ENCODE results near the gene NEK8. TPM values are rescaled to one million over a fixed set of nuclear protein-coding genes. Genes with fewer than 3 reads are reported as not detected.

NEK8 gene
- total and polyA plus RNA-seq, 9 of the 15 experiments (the other 6 are each of a cell fraction or from before 2014, with no cell fraction given) = 0.98 to 16.6 (median 4.6) TPM

- FAIRE-seq = no peak
- Histone ChIP-seq H3K9ac (ENCODE audit: insufficient read depth in 1 of 2, low read depth in 2 of 2, low read length in 2 of 2) (peak overlapping the region in 1 of 2 experiments; percentile 82; a peak in 2 of 4 replicates), H3K79me2 (ENCODE audit: control insufficient read depth, insufficient read depth, low read length) (peaks cover 6% of the 10 kb centered on the region; the same call in 2 of the 3 replicates), H3K9me3 (replicated peaks; ENCODE audit: control insufficient read depth, insufficient read depth, low read depth, low read length) (no peaks in the 10 kb centered on the region), H3K27me3 (ENCODE audit: control insufficient read depth in 2 of 2, insufficient read depth in 2 of 2, low read length in 2 of 2) (no peaks in the 10 kb centered on the region), H4K20me1 (replicated peaks; ENCODE audit: control insufficient read depth, insufficient read depth, low read length) (no peaks in the 10 kb centered on the region), H3K4me3 (no peak overlapping the region), H2AFZ (ENCODE audit: low read depth, low read length) (no peak overlapping the region), H3K36me3 (ENCODE audit: control insufficient read depth, insufficient read depth, low read length) (peaks cover 6% of the 10 kb centered on the region; the same call in 2 of the 3 replicates), H3K4me2 (ENCODE audit: insufficient read depth, low read length) (no peak overlapping the region), H3K27ac (ENCODE audit: extremely low read depth, low read depth, low read length) (no peak overlapping the region), H3K4me1 (replicated peaks in 1 of 2; ENCODE audit: control insufficient read depth in 2 of 2, insufficient read depth in 2 of 2, low read length in 2 of 2) (peaks cover 47 to 77% of the 10 kb centered on the region in 2 experiments), H3K9me1 (ENCODE audit: control insufficient read depth, insufficient read depth, low read length) (no peaks in the 10 kb centered on the region)
- no peak for TF ChIP-seq CHAMP1 (IDR thresholded peaks at IDR 0.05)
- TF ChIP-seq, protein P1, sequence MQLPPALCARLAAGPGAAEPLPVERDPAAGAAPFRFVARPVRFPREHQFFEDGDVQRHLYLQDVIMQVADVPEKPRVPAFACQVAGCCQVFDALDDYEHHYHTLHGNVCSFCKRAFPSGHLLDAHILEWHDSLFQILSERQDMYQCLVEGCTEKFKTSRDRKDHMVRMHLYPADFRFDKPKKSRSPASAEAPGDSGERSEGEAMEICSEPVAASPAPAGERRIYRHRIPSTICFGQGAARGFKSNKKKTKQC (CRISPR knock-in tag; IDR thresholded peaks at IDR 0.05) = no peak
- TF ChIP-seq POLR2AphosphoS2 (IDR thresholded peaks at IDR 0.05; ENCODE audit: low read length) = no peak
- TF ChIP-seq, protein P2, sequence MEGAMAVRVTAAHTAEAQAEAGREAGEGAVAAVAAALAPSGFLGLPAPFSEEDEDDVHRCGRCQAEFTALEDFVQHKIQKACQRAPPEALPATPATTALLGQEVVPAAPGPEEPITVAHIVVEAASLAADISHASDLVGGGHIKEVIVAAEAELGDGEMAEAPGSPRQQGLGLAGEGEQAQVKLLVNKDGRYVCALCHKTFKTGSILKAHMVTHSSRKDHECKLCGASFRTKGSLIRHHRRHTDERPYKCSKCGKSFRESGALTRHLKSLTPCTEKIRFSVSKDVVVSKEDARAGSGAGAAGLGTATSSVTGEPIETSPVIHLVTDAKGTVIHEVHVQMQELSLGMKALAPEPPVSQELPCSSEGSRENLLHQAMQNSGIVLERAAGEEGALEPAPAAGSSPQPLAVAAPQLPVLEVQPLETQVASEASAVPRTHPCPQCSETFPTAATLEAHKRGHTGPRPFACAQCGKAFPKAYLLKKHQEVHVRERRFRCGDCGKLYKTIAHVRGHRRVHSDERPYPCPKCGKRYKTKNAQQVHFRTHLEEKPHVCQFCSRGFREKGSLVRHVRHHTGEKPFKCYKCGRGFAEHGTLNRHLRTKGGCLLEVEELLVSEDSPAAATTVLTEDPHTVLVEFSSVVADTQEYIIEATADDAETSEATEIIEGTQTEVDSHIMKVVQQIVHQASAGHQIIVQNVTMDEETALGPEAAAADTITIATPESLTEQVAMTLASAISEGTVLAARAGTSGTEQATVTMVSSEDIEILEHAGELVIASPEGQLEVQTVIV (CRISPR knock-in tag; IDR thresholded peaks at IDR 0.05; ENCODE audit: borderline replicate concordance) = no peak
- TF ChIP-seq ZSCAN32 (CRISPR knock-in tag; IDR thresholded peaks at IDR 0.05) = no peak
- no peak for TF ChIP-seq HDGF (IDR thresholded peaks at IDR 0.05)
- TF ChIP-seq SUPT5H (IDR thresholded peaks at IDR 0.05) = no peak
- no peak for TF ChIP-seq KLF6 (CRISPR knock-in tag; IDR thresholded peaks at IDR 0.05; ENCODE audit: borderline replicate concordance)
- TF ChIP-seq ZBTB8A (IDR thresholded peaks at IDR 0.05; ENCODE audit: partially characterized antibody) = no peak
- no peak for TF ChIP-seq KDM4B (IDR thresholded peaks at IDR 0.05; ENCODE audit: borderline replicate concordance in 2 of 2, low read depth in 1 of 2)
- TF ChIP-seq OTX1 (CRISPR knock-in tag; IDR thresholded peaks at IDR 0.05) = no peak
- no peak for TF ChIP-seq ZNF395 (CRISPR knock-in tag; IDR thresholded peaks at IDR 0.05)
- intact Hi-C loops (cut with micrococcal nuclease) = no loop called here
- in situ Hi-C loops (cut with MboI) = no loop called here
- BruUV-seq (replicated peaks) = no TSS peak
- ChIA-PET POLR2A (interaction anchor here (0.6 to 17.4 kb wide), 2 partner anchors 14 to 95 kb away, joined by 4 to 367 read pairs; partner anchors contain the start of genes NEK8, RPL23A and TLCD1), CTCF (ENCODE audit: low intra/inter-chr PET ratio) (no interaction called here)
- ATAC-seq = no peak
- DNase-seq (ENCODE audit: extremely low read depth in 1 of 4, low spot score in 3 of 4) = no peak
- 83% methylated on average over 10 of the region's 10 CpGs for WGBS (ENCODE audit: insufficient coverage, low coverage, missing lambda C conversion rate)
Measured at GRCh38 chr17:28738680-28739384, 10.2 kb downstream of the NEK8 start.

All from K562 (cell line).